Measurements from ENCODE around the gene GARIN5A. TPM values are rescaled to one million over a fixed set of nuclear protein-coding genes. Genes with fewer than 3 reads are reported as not detected.

GARIN5A gene
- total RNA-seq, 1 experiment from 2014 or later, result 6.2 TPM

- H3F3A ChIP-seq (ENCODE audit: low read length, unreplicated experiment), result no peaks in the 10 kb centered on the region
- intact Hi-C loops (cut with micrococcal nuclease), result no loop called here
- no TSS peak for BruUV-seq (replicated peaks)
- H3K27me3 ChIP-seq (ENCODE audit: low read length), result no peaks in the 10 kb centered on the region
- H3K36me3 ChIP-seq (ENCODE audit: low read depth, low read length), result no peaks in the 10 kb centered on the region
- H3K27ac ChIP-seq (ENCODE audit: low read length), result no peak overlapping the region
- no peak for DNase-seq
- 0 out of 2 replicates have a peak, but pooled peaks cover 3% of the 10 kb centered on the region for H3K79me2 ChIP-seq (ENCODE audit: low read length)
- no peak for ATAC-seq
- H3K4me2 ChIP-seq (ENCODE audit: low read length), result no peak overlapping the region
- H3K4me1 ChIP-seq (ENCODE audit: insufficient read depth, low read length), result peaks cover 10% of the 10 kb centered on the region; the same call in 1 of the 2 replicates
- no peaks in the 10 kb centered on the region for H4K20me1 ChIP-seq (ENCODE audit: low read length)
- H2AFZ ChIP-seq (ENCODE audit: low read length), result no peak overlapping the region
- no peak for TF ChIP-seq EZH2phosphoT487 (IDR thresholded peaks at IDR 0.05; ENCODE audit: borderline replicate concordance, low read length)
- TF ChIP-seq CTCF (conservative IDR thresholded peaks at IDR 0.05; ENCODE audit: low read depth, low read length), result no peak
- H3K9ac ChIP-seq (ENCODE audit: low read length), result no peak overlapping the region
- POLR2A ChIA-PET (ENCODE audit: unreplicated experiment), result no interaction called here
- H3K9me3 ChIP-seq (ENCODE audit: low read length), result no peaks in the 10 kb centered on the region
- H3K4me3 ChIP-seq (ENCODE audit: low read length), result no peak overlapping the region
- no peaks in the 10 kb centered on the region for H3K9me2 ChIP-seq (replicated peaks; ENCODE audit: low read length)
- CTCF ChIA-PET, result no interaction called here
Measured at GRCh38 chr19:50512999-50513745, 36.5 kb upstream of the GARIN5A start.

- BruUV-seq (replicated peaks), result no TSS peak
- Histone ChIP-seq H3K9me3 (ENCODE audit: low read length) (no peaks in the 10 kb centered on the region), H3K9ac (ENCODE audit: low read length) (no peak overlapping the region), H2AFZ (ENCODE audit: low read length) (no peak overlapping the region), H4K20me1 (ENCODE audit: low read length) (no peaks in the 10 kb centered on the region), H3K36me3 (ENCODE audit: low read depth, low read length) (no peaks in the 10 kb centered on the region), H3K79me2 (ENCODE audit: low read length) (0 out of 2 replicates have a peak, but pooled peaks cover 3% of the 10 kb centered on the region), H3K4me2 (ENCODE audit: low read length) (no peak overlapping the region), H3K27me3 (ENCODE audit: low read length) (no peaks in the 10 kb centered on the region), H3K27ac (ENCODE audit: low read length) (no peak overlapping the region), H3K9me2 (replicated peaks; ENCODE audit: low read length) (no peaks in the 10 kb centered on the region), H3K4me3 (ENCODE audit: low read length) (no peak overlapping the region), H3F3A (ENCODE audit: low read length, unreplicated experiment) (no peaks in the 10 kb centered on the region), H3K4me1 (ENCODE audit: insufficient read depth, low read length) (peaks cover 10% of the 10 kb centered on the region; the same call in 1 of the 2 replicates)
- intact Hi-C loops (cut with micrococcal nuclease), result no loop called here
- TF ChIP-seq EZH2 (IDR thresholded peaks at IDR 0.05; ENCODE audit: low read length, unreplicated experiment) (no peak), CTCF (conservative IDR thresholded peaks at IDR 0.05; ENCODE audit: low read depth, low read length) (no peak), EZH2phosphoT487 (IDR thresholded peaks at IDR 0.05; ENCODE audit: borderline replicate concordance, low read length) (no peak)
- ATAC-seq, result no peak
- POLR2A ChIA-PET (ENCODE audit: unreplicated experiment), result no interaction called here
- DNase-seq, result no peak
- CTCF ChIA-PET, result no interaction called here
Measured at GRCh38 chr19:50512112-50512998, 35.7 kb upstream of the GARIN5A start.
